AG04450 (cell line): ENCODE measurements around the gene MYBPH. TPM values are rescaled to one million over a fixed set of nuclear protein-coding genes. Genes with fewer than 3 reads are reported as not detected.

ENCODE experiments used
- CTCF ChIA-PET: fragments of 300-600, 350-600 bp; formaldehyde crosslinking; extraction: SDS; loops from one replicate; lab custom pipeline; 2022; ENCODE audit warnings: antibody characterized with exemption, inconsistent platforms; lab: Charles Lee
- POLR2A ChIA-PET: fragments of 350-600 bp; formaldehyde crosslinking; extraction: SDS; loops from one replicate; lab custom pipeline; 2021; ENCODE audit warnings: antibody characterized with exemption, inconsistent platforms; lab: Yijun Ruan, JAX
- DNase-seq: peaks from one replicate; pipeline ENCODE4 v3.0.0-alpha.2; 2011; ENCODE audit warnings: low read depth, low spot score
- H3K27ac ChIP-seq: one replicate; pipeline ENCODE4 v1.5.1; 2012; ENCODE audit warnings: low read depth, low read length, control low read depth
- H3K27me3 ChIP-seq: one replicate; pipeline ENCODE4 v1.6.0; 2012; ENCODE audit warnings: low read length; ENCODE audit not compliant: control insufficient read depth, insufficient read depth
- H3K4me3 ChIP-seq: 2 replicates; pipeline ENCODE4 v1.5.1; 2011; ENCODE audit warnings: mild to moderate bottlenecking, low read depth, low read length, control low read depth
- H3K9me3 ChIP-seq: 2 replicates; pipeline ENCODE4 v1.5.1; 2012; ENCODE audit warnings: low read length; ENCODE audit not compliant: control insufficient read depth, insufficient read depth
- polyA plus RNA-seq: library from polyadenylated mRNA; depleted of rRNA; stranded (reverse); fragments of >200 nt; gene quantifications from 2 replicates; pipeline ENCODE4 v1.2.3, GENCODE V29; 2011
- TF ChIP-seq, protein P1 (sequence below): IDR thresholded peaks from 2 replicates; pipeline ENCODE4 v1.5.1; 2011; ENCODE audit warnings: low read depth, low read length, control low read depth, inconsistent platforms

The MYBPH gene
- polyA plus RNA-seq, 1 experiment = 0.04 TPM

DNA sequence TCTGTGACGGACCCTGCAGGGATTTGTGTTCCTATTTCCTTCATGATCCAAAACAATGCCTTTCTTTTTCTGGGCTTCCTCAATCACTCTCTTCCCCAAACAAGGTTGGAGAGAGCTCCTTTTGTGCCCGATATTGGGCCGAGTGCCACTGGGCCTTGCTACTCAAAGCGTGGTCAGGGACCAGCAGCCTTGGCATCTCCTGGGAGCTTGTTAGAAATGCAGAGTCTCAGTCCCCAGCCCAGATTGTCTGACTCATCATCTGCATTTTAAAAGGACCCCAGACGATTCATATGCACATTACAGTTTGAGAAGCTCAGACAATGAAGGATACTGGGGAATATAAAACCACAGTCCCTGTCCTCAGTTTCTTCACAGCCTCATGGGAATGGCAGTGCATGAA lies 28.2 kb downstream of the MYBPH start:
- TF ChIP-seq, protein P1, sequence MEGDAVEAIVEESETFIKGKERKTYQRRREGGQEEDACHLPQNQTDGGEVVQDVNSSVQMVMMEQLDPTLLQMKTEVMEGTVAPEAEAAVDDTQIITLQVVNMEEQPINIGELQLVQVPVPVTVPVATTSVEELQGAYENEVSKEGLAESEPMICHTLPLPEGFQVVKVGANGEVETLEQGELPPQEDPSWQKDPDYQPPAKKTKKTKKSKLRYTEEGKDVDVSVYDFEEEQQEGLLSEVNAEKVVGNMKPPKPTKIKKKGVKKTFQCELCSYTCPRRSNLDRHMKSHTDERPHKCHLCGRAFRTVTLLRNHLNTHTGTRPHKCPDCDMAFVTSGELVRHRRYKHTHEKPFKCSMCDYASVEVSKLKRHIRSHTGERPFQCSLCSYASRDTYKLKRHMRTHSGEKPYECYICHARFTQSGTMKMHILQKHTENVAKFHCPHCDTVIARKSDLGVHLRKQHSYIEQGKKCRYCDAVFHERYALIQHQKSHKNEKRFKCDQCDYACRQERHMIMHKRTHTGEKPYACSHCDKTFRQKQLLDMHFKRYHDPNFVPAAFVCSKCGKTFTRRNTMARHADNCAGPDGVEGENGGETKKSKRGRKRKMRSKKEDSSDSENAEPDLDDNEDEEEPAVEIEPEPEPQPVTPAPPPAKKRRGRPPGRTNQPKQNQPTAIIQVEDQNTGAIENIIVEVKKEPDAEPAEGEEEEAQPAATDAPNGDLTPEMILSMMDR = no peak
- Histone ChIP-seq H3K27me3 (peaks cover 3% of the 10 kb centered on the region), H3K9me3 (no peaks in the 10 kb centered on the region; the same call in 1 of the 2 replicates), H3K4me3 (no peak overlapping the region), H3K27ac (no peak overlapping the region)
- no peak for DNase-seq
- CTCF ChIA-PET = interaction anchor here (1.5 to 2.9 kb wide), 2 partner anchors 29 to 120 kb away, joined by 7 to 11 read pairs; no protein-coding TSS in a partner anchor
- POLR2A ChIA-PET = no interaction called here

DNA sequence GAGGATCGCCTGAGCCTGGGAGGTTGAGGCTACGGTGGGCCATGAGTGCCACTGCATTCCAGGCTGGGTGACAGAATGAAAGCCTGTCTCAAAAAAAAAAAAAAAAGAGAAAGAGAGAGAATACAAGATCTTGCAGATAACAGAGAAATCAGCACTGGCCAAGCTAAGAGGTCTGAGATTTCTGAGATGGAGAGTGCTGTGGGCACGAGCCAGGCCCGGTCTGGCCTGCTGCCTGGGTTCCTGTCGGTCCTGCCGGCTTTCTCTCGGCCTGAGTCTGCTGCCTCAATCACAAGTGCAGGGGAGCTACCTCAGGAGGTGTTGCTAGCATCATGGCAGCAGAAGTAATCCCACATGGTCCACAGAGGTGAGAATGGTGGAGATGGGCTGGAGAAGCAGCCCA lies 29.1 kb downstream of the MYBPH start:
- no peaks in the 10 kb centered on the region; the same call in 1 of the 2 replicates for H3K9me3 ChIP-seq
- H3K27me3 ChIP-seq = peaks cover 5% of the 10 kb centered on the region
- H3K27ac ChIP-seq = no peak overlapping the region
- no peak overlapping the region for H3K4me3 ChIP-seq
- ChIA-PET POLR2A (no interaction called here), CTCF (interaction anchor here (0.7 kb wide), 2 partner anchors 8 to 1758 kb away, joined by 4 to 6 read pairs; no protein-coding TSS in a partner anchor)
- TF ChIP-seq, protein P1 = no peak
- no peak for DNase-seq

DNA sequence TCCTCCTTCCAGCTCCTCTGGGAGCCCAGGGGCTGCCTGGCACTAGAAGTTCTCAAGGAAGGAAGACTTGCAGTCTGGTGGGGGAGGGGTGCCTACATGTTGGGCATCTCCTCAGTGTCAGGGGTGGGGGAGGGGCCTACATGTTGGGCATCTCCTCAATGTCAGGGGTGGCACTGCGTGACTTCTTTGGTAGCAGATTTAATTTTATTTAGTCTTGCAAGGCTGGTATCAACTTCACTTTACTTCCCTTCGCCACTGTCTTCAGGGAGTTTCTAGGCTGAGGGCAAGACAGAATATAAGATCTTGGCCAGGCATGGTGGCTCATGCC lies 29.6 kb downstream of the MYBPH start:
- Histone ChIP-seq H3K4me3 (no peak overlapping the region), H3K27ac (no peak overlapping the region), H3K27me3 (peaks cover 8% of the 10 kb centered on the region), H3K9me3 (no peaks in the 10 kb centered on the region; the same call in 1 of the 2 replicates)
- TF ChIP-seq, protein P1 = no peak
- no peak for DNase-seq
- POLR2A ChIA-PET = no interaction called here
- CTCF ChIA-PET = interaction anchor here (0.7 kb wide), 1 partner anchor 8 kb away, joined by 4 read pairs; no protein-coding TSS in a partner anchor

DNA sequence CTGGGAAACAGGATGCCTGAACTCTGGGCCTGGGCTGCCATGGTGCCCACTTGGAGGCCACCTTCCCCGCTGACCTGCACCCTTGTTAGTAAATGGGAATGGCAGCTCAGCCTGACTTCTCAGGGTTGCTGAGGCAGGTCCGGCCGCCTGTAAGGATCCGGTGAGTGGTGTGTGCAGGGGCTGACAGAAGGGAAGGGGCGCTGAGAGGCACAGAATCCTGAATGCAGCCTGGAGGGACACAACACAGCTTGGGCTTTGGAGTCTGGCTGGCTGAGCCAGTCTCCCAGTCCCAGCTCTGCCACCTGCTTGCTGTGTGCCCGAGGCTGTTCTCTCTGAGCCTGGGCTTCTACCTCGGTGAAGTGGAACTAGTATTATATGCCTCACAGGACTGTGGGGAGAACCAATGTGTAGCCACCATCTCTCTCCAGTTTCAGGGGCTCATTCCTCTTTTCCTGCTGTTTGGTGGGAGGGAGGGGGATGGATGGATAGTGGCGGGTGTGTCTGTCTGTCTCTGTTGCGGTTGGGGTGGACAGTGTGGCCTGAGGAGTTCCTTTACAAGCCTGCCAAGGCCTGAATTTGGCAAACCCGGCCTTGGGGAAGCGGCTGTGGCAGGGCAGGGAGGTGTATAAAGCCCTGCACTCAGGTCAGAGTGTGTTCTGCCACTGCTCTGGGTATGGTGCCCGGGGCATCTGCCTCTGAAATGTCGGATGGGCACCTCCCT lies 30.1 kb downstream of the MYBPH start:
- POLR2A ChIA-PET = no interaction called here
- H3K27ac ChIP-seq = peak overlapping the region; percentile 2
- CTCF ChIA-PET = interaction anchor here (0.7 kb wide), 1 partner anchor 9 kb away, joined by 4 read pairs; no protein-coding TSS in a partner anchor
- H3K4me3 ChIP-seq = no peak overlapping the region
- H3K27me3 ChIP-seq = peaks cover 13% of the 10 kb centered on the region
- no peaks in the 10 kb centered on the region; the same call in 1 of the 2 replicates for H3K9me3 ChIP-seq
- TF ChIP-seq, protein P1 = no peak
- no peak for DNase-seq

DNA sequence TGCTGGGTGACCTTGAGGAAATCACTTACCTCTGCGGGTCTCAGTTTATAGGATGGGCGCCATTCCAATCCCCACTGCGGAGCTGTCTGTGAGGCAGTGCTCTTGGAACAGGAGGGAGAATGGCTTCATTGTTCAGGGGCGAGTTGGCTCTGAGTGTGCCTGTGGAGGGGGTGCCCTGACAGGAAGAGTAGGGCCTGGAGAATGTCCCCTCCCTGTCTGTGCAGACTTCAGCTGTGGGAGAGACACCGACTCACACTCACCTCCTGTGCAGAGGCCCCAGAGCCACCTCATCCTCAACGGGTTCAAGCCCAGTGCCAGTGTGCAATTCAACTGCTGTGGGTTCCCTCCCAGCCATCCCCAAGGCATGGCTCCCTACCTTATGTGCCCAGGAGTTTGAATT lies 31.0 kb downstream of the MYBPH start:
- no peak for DNase-seq
- POLR2A ChIA-PET = no interaction called here
- Histone ChIP-seq H3K27ac (peak overlapping the region; percentile 2), H3K27me3 (peaks cover 19% of the 10 kb centered on the region), H3K9me3 (no peaks in the 10 kb centered on the region; the same call in 1 of the 2 replicates), H3K4me3 (no peak overlapping the region)
- CTCF ChIA-PET = no interaction called here
- TF ChIP-seq, protein P1 = no peak
